ENCODE results near the gene ERF. TPM values are rescaled to one million over a fixed set of nuclear protein-coding genes. Genes with fewer than 3 reads are reported as not detected.
A peak's percentile ranks its signal among the peaks of the same experiment; 100 is the strongest.
"Not testable (repeated sequence)": the region's sequence is repeated elsewhere in the genome, so short reads cannot be mapped to it uniquely, and the experiment has no call there.

The ERF gene
- polyA plus RNA-seq, 1 donor: 34.5 TPM

DNA sequence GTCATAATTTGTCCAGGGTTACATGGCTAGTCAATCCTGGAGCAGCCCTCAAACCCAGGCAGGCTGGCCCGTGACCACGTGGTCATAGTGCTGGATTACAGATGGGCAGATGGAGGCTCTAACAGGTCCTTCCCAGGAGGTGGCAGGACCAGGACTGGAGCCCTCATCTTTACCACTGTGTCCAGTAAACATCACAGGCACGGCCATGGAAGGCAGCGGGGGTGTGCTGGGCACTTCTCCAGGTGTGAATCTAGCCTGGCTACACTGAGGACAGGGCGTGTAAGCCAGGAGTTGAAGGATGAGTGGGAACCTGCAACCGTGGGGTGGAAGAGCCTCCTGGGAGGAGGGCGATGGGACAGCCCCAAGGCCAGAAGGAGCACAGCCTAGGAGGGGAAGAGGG lies 20.2 kb upstream of the ERF start:
- DNase-seq: no peak

DNA sequence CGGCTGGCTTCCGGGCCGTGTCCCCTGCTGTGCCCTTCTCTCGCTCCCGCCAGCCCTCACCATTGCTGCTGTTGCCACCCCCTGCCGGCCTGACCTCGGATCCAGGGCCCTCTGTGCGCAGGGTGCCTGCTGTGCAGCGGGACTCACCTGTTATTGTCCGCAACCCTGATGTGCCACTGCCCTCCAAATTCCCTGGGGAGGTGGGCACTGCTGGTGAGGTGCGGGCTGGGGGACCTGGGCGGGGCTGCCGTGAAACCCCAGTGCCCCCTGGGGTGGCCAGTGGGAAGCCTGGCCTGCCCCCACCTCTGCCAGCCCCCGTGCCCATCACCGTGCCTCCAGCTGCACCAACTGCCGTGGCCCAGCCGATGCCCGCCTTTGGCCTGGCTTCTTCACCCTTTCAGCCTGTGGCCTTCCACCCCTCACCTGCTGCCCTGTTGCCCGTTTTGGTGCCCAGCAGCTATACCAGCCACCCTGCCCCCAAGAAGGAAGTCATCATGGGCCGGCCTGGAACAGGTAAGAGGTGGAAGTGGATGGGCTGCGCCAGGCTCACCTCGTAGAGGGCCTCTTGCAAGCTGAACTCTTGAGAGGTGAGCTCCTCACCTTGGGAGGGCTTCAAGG lies 19.2 kb upstream of the ERF start:
- DNase-seq: no peak

DNA sequence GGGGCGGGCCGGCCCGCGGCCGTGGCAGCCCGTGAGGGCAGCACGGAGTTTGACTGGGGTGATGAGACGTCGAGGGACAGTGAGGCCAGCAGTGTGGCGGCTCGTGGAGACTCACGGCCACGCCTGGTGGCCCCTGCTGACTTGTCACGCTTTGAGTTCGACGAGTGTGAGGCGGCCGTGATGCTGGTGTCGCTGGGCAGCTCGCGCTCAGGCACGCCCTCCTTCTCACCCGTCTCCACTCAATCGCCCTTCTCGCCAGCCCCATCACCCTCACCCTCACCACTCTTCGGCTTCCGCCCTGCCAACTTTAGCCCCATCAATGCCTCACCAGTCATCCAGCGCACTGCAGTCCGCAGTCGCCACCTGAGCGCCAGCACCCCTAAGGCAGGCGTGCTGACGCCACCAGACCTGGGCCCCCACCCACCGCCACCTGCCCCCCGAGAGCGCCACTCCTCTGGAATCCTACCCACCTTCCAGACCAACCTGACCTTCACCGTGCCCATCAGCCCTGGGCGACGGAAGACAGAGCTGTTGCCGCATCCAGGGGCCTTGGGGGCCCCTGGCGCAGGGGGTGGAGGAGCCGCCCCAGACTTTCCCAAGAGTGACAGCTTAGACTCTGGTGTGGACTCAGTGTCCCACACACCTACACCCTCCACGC lies 18.6 kb upstream of the ERF start:
- DNase-seq: no peak

DNA sequence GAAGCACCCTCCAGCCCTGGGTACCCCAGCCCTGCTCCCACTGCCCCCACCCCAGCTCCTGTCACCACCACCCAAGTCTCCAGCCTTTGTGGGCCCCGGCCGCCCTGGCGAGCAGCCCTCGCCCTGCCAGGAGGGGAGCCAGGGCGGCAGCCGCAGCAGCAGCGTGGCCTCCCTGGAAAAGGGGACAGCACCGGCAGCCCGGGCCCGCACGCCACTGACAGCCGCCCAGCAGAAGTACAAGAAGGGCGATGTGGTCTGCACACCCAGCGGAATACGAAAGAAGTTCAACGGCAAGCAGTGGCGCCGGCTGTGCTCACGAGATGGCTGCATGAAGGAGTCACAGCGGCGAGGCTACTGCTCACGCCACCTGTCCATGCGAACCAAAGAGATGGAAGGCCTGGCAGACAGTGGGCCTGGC lies 18.1 kb upstream of the ERF start:
- no peak for DNase-seq

DNA sequence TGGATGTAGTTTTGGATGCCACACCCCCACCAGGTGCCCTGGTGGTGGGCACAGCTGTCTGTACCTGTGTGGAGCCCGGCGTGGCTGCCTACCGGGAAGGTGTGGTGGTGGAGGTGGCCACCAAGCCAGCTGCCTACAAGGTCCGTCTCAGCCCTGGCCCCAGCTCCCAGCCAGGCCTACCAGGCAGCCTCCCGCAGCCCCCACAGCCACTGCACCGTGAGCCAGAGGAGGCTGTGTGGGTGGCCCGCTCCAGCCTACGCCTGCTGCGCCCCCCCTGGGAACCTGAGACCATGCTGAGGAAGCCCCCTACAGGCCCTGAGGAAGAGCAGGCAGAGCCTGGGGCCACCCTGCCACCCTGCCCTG lies 17.6 kb upstream of the ERF start:
- no peak for DNase-seq

DNA sequence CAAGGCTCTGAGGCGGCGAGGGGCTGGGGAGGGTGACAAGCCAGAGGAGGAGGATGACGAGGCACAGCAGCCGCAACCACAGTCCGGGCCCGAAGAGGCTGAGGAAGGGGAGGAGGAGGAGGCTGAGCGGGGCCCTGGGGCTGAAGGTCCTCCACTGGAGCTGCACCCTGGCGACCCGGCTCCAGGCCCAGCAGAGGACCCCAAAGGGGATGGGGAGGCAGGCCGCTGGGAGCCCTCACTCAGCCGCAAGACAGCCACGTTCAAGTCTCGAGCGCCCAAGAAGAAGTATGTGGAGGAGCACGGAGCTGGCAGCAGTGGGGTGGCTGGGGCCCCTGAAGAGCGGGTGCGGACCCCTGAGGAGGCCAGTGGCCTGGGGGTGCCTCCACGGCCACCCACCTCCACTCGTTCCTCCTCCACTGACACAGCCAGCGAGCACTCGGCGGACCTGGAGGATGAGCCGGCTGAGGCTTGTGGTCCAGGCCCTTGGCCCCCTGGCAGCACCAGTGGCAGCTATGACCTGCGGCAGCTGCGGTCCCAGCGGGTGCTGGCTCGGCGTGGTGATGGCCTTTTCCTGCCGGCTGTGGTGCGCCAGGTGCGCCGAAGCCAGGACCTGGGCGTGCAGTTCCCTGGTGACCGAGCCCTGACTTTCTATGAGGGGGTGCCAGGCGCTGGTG lies 17.1 kb upstream of the ERF start:
- no peak for DNase-seq

DNA sequence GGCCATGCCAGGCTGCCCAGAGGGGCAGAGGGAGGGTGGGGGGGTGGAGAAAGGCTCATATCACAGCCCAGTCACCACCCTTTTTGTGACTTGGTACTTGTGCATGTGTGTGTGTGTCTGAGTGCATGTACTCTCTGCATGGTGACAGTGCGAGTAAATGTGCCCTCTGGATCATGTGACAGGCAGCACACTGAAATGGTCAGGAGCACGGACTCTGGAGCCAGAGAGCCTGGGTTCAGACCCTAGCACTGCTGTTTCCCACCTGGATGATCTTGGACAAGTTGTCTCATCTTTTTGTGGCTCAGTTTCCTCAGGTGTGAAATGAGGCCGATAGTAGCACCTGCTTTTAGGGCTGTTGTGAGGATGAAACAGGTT lies 16.1 kb upstream of the ERF start:
- DNase-seq: no peak

DNA sequence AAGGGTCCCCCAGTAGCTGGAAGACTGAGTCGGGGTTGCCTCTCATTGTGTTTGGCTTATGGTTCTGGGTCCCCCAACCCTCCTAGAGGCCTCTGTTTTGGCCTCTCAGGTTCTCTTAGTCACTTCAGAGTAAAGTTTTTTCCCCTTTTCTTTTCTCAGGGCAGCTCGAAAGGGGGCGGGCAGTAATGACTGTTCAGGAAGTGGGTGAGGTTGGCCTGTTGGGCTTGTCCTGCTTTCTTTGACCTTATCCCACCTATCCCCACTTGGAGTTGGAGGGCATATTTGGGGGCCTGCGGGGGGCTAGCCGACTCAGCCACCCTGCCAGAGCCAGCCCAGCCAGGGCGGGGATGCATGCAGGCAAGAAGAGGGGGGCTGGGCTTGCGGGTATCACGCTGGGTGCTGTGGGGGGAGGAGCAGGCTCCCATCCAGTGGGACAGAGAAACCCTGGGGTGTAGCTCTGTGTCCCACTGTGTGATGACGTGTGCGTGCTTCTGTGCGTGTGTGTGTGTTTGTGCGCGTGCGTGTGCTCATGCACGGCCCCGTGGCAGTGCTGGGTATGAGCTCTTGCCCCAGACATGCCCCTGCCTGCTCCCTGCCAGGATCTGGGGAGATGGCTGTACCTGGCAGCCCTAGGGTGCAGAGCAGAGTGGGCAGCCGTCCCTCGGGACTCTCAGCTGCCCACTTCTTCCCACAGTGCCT lies 15.6 kb upstream of the ERF start:
- DNase-seq: no peak

DNA sequence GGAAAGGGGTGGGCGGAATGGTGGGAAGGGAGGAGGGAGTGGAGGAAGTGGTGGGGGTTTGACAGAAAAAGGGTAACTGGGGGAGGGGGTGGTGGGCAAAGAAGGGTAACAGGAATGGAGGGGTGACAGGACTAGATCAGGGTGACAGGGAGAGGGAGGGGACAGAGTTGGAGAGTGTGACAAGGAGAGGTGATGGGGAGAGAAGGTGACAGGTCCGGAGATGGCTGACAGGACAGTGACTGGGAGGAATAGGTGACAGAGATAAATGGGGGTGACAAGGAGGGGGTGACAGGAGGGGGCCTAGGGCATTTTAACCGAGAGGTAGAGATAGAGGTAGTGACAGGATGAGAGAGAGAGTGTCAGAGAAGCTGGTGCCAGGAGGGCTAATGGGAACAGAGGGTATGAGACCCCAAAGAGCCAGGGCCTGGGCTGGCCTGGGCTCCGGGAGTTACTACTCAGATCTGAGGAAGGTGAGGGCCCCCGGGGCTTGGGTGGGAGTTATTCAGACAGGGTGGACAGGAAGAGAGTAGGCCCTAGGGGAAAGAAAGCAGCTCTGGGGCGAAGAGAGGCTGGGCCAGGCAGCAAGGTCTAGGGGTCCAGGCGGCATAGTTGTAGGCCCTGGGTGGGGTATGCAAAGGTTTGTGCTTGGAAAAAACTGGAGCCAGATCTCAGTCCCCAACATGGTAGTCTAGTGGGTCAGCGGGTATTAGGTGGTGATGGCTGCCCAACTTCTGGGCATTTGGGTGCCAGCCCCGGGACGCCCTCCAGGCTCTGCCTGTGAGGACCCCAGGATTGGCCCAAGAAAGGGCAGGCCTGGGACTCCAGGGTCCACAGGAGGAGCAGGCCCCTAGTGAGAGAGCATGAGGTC lies 14.8 kb upstream of the ERF start:
- DNase-seq: no peak

DNA sequence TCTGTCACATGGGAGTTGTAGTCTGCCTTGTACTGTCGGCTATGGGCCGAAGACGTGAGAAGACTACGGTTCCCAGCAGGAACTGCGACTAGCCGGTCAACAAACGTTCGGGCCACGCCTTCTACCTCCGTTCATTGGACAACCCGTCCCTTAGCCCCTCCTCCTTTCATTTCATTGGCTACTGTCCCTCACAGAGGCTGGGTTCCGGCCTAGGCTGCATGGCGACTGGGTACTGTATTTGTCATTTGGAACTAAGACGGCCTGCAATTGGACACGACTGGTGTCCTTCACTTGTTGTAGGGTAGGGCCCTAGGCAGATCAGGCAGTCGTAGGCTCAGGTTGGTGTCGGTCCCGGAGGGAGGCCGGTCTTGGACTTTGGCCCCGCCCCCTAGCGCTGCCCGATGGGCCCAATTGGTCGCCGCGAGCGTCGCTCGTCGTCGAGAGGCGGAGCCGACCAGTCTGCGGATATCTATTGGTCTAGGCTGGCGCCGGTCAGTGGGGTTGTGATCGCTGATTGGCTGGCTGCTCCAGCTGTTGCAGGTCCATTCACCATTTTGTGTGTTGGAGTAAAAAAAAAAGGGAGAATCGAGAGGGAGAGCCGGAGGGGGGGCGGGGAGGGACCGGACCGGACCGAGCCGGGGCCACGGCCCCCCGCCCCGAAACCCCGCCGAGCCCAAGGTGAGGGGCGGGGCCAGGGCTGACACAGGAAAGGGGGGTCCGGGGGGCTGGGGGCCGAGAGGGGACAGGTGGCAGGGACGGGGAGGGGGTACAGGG lies 14.0 kb upstream of the ERF start, which contains the start of gene CIC:
TSS of gene CIC (plus strand) at position 549 of the 774 bp plus-strand sequence. CDS start 2,532 bp downstream, outside the sequence.
- peak; percentile 100 for DNase-seq

DNA sequence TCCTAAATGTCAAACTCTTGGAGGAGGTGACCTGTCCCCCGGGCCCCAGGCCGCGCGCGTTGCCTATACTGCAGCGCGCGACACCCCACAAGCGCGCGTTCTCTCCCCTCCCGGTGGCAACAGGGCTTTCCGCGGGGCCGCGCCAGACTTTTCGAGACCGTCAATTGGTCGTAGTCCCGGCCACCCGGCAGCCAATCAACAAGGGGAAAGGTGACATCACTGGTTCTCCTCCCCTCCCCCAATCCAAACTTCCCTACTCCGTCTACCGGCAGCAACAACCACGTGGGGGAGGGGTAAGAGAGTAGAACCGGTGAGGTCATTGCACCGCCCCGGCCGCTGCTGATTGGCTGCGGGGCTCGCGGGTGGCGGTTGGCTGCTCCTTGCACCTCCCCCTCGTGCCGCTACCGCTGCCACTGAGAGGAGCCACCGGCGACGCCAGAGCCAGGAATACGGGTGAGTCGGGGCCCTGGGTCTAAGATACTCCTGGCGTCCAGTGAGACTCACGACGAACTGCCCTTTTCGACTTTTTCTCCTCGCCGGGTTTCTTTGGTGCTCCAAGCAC lies 13.3 kb upstream of the ERF start:
- peak; percentile 99 for DNase-seq

DNA sequence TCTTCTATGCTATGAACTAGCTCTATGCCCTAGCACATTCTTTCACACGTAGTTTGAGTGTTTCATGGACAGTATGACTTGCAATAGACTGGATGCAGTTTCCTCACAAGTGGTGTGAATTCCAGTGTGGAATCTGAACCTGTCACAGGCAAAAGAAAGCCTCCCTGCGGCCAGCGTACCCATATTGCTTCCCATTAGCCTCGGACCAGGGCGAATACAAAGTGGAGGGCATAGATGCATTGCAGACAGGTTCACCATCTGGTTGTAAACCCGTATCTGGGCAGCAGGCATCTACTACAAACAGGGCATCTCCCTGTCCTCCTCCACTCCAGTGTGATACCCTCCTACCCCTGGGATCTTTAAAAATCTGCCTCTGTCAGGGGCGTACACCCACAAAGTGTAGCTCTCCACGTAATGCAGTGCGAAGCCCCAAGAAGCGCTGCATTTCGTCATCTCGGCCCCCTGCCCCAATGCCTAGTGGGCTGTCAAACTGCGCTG lies 12.8 kb upstream of the ERF start:
- no peak for DNase-seq

DNA sequence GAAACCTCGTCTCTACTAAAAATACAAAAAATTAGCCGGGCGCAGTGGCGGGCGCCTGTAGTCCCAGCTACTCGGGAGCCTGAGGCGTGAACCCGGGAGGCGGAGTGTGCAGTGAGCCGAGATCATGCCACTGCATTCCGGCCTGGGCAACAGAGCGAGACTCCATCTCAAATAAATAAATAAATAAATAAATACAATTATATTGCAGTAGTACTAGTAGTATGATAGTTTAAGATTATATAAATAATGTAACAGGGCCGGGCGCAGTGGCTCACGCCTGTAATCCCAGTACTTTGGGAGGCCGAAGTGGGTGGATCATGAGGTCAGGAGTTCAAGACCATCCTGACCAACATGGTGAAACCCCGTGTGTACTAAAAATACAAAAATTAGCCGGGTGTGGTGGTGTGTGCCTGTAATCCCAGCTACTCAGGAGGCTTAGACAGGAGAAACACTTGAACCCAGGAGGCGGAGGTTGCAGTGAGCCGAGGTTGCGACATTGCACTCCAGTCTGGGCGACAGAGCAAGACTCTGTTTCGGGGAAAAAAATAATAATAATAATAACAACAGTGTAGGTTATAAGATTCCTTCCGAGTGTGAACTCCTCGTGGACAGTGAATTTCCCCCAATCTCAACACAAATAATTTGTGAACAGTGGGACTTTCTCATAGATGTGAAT lies 12.1 kb upstream of the ERF start:
- DNase-seq: not testable (repeated sequence)

DNA sequence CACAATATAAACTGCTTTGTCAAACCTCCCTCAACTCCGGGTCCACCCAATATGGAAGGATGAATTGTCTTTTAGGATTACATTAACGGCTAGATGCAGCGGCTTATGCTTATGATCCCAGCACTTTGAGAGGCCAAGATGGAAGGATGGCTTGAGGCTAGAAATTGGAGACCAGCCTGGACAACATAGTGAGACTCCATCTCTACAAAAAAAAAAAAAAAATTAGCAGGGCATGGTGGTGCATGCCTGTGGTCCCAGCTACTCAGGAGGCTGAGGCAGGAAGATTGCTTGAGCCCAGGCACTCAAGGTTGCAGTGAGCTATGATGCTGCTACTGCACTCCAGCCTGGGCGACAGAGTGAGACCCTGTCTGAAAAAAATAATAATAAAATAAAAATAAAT lies 11.2 kb upstream of the ERF start:
- not testable (repeated sequence) for DNase-seq

DNA sequence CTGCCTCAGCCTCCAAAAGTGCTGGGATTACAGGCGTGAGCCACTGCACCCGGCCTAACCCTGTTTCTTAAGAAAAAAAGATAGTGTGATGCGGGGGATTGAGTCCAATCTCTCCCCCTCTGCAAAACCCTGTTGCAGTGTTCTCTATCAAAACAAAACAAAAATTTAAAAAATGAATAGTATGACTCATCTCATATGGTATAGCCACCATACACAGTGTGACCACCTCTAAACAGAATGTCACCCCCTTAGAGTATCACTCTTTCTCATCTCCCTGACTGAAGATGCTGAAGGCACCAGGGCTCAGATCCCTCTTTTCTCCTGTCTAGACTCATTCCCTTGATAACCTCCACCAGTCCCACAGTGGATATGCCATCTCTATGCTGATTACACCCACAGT lies 6.8 kb upstream of the ERF start:
- DNase-seq: no peak

DNA sequence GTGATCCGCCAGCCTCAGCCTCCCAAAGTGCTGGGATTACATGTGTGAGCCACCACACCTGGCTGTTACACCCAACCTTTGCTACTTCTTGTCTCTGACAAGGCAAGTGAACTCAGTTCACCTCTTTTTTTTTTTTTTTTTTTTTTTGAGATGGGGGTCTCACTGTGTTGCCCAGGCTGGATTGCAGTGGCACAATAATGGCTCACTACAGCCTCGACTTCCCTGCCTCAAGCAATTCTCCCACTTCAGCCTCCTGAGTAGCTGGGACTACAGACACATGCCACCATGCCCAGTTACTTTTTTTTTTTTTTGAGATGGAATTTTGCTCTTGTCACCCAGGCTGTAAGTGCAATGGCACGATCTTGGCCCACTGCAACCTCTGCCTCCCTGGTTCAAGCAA lies 2.9 kb upstream of the ERF start:
- DNase-seq: not testable (repeated sequence)

DNA sequence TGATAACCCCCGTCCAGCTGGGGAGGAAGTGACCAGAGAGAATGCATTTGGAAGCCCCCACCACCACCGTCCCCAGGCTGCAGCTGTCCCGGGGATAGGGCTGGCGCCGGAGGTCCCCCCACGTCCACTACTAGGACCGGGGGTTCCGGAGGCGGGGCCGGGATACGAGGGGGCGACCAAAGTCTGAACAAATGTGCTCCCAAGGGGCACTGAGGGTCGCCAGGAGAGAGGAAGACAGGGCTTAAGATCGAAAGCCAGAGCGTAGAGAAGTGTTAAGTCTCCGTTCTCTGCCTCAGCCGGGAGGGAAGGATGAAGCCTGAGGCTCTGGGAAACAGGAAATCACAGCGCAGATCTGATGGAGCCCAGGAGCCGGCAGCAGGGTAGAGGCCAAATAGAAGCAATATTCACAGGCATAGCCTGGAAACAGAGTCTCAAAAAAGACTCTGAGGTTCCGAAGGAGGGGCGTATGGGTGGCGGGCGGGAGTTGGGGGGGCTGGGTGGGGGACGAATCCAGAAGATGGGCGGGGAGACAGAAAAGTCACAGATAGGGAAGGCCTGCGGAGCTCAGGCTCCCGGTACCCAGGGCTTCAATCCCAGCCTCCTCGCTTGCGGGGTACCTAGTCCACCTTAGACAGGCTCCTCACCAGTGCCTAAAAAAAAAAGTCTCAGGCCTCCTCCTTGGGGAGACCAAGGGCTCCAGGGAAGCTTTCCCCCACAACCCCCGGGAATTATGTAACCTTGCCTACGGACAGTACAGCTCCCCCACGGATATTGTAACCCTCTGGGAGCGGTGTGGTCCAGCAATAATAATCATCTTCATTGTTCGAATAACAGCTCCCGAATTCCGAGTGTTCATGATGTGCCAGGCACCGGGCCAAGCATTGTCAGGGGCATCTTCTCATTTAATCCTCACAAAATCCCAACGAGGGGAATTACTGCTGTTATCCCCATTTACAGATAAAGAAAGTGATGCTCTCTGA lies 1.1 kb upstream of the ERF start:
- peak; percentile 71 for DNase-seq

DNA sequence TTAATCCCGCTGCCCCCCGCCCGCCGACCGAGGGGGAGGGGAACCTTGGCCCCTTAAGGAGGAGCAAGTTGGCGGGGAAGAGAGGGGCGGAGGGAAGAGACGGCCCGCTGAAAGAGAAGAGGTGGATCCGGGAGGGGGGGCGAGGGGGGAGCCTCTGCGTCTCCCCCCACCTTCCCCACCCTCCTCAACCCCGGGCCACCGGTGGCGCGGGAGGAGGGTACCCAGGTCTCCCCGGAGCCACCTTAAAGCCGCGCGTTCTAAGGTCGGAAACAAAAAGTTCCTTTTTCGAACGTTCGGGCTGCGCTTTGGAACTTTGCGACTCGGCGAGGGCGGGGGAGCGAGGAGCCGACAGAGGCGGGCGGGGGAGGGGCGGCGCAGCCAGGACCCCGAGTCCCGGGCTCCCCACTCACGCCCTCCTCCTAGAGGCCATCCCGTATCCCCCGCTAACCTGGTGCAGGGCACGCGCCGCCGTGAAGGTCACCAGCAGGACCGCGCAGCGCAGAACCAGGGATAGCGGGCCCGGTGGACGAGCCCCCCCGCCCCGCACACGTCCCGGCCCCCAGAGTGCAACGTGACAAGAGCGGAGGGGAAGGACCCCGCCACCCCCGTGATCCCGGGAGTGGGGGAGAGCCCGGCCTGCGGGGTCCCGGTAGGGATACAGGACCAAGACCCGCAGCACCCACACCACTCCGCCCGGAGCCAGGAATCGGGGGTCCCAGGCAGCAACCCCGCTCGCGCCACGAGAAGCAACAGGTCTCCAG lies 659 bp downstream of the ERF start:
- DNase-seq: peak; percentile 84
